ENCODE data around the gene AGFG2. TPM values are rescaled to one million over a fixed set of nuclear protein-coding genes. Genes with fewer than 3 reads are reported as not detected.

AGFG2 gene
- total and polyA plus RNA-seq, 2 of the 13 experiments (the other 11 are each of a cell fraction or from before 2014, with no cell fraction given): 125 to 132 TPM

- TF ChIP-seq ZNF33B (CRISPR knock-in tag; IDR thresholded peaks at IDR 0.05): 0 out of 2 replicates have a peak, but pooled peaks have one; percentile 56
- peak; percentile 75; the same call in 1 of the 2 replicates for TF ChIP-seq ZNF768 (CRISPR knock-in tag; IDR thresholded peaks at IDR 0.05)
- TF ChIP-seq, protein P1, sequence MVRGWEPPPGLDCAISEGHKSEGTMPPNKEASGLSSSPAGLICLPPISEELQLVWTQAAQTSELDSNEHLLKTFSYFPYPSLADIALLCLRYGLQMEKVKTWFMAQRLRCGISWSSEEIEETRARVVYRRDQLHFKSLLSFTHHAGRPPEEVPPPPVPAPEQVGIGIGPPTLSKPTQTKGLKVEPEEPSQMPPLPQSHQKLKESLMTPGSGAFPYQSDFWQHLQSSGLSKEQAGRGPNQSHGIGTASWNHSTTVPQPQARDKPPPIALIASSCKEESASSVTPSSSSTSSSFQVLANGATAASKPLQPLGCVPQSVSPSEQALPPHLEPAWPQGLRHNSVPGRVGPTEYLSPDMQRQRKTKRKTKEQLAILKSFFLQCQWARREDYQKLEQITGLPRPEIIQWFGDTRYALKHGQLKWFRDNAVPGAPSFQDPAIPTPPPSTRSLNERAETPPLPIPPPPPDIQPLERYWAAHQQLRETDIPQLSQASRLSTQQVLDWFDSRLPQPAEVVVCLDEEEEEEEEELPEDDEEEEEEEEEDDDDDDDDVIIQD (CRISPR knock-in tag; IDR thresholded peaks at IDR 0.05; ENCODE audit: low read depth): no peak
- TF ChIP-seq FOXC1 (CRISPR knock-in tag; IDR thresholded peaks at IDR 0.05; ENCODE audit: borderline replicate concordance): peak; percentile 74; the same call in 1 of the 2 replicates
- TF ChIP-seq ZNF580 (CRISPR knock-in tag; IDR thresholded peaks at IDR 0.05; ENCODE audit: borderline replicate concordance, low read depth): peak; percentile 76
- peak; percentile 82 for TF ChIP-seq ZNF776 (CRISPR knock-in tag; IDR thresholded peaks at IDR 0.05)
- TF ChIP-seq IRX3 (CRISPR knock-in tag; IDR thresholded peaks at IDR 0.05; ENCODE audit: borderline replicate concordance, low read depth): no peak
- TF ChIP-seq, protein P2, sequence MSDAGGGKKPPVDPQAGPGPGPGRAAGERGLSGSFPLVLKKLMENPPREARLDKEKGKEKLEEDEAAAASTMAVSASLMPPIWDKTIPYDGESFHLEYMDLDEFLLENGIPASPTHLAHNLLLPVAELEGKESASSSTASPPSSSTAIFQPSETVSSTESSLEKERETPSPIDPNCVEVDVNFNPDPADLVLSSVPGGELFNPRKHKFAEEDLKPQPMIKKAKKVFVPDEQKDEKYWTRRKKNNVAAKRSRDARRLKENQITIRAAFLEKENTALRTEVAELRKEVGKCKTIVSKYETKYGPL (CRISPR knock-in tag; IDR thresholded peaks at IDR 0.05): no peak
- no peak for TF ChIP-seq REL (CRISPR knock-in tag; conservative IDR thresholded peaks at IDR 0.05)
- TF ChIP-seq ZNF281 (CRISPR knock-in tag; IDR thresholded peaks at IDR 0.05; ENCODE audit: borderline replicate concordance): peak; percentile 100
- no peak for TF ChIP-seq RELA (CRISPR knock-in tag; IDR thresholded peaks at IDR 0.05)
- no peak; the same call in 1 of the 2 replicates for TF ChIP-seq SP1 (IDR thresholded peaks at IDR 0.05)
- no peak for TF ChIP-seq SP1 (CRISPR knock-in tag; IDR thresholded peaks at IDR 0.05)
- TF ChIP-seq, protein P3, sequence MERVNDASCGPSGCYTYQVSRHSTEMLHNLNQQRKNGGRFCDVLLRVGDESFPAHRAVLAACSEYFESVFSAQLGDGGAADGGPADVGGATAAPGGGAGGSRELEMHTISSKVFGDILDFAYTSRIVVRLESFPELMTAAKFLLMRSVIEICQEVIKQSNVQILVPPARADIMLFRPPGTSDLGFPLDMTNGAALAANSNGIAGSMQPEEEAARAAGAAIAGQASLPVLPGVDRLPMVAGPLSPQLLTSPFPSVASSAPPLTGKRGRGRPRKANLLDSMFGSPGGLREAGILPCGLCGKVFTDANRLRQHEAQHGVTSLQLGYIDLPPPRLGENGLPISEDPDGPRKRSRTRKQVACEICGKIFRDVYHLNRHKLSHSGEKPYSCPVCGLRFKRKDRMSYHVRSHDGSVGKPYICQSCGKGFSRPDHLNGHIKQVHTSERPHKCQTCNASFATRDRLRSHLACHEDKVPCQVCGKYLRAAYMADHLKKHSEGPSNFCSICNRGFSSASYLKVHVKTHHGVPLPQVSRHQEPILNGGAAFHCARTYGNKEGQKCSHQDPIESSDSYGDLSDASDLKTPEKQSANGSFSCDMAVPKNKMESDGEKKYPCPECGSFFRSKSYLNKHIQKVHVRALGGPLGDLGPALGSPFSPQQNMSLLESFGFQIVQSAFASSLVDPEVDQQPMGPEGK (CRISPR knock-in tag; IDR thresholded peaks at IDR 0.05): peak; percentile 63
- TF ChIP-seq, protein P4, sequence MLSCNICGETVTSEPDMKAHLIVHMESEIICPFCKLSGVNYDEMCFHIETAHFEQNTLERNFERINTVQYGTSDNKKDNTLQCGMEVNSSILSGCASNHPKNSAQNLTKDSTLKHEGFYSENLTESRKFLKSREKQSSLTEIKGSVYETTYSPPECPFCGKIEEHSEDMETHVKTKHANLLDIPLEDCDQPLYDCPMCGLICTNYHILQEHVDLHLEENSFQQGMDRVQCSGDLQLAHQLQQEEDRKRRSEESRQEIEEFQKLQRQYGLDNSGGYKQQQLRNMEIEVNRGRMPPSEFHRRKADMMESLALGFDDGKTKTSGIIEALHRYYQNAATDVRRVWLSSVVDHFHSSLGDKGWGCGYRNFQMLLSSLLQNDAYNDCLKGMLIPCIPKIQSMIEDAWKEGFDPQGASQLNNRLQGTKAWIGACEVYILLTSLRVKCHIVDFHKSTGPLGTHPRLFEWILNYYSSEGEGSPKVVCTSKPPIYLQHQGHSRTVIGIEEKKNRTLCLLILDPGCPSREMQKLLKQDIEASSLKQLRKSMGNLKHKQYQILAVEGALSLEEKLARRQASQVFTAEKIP (CRISPR knock-in tag; IDR thresholded peaks at IDR 0.05; ENCODE audit: borderline replicate concordance): no peak
- TF ChIP-seq REPIN1 (CRISPR knock-in tag; IDR thresholded peaks at IDR 0.05; ENCODE audit: borderline replicate concordance, low read depth): no peak; the same call in 1 of the 2 replicates
- TF ChIP-seq RNF2 (conservative IDR thresholded peaks at IDR 0.05; ENCODE audit: low read depth): no peak
- peak; percentile 83 for TF ChIP-seq ZNF543 (CRISPR knock-in tag; IDR thresholded peaks at IDR 0.05)
- TF ChIP-seq U2AF2 (IDR thresholded peaks at IDR 0.05; ENCODE audit: low read depth, low read length): no peak
- no peak; the same call in 1 of the 2 replicates for TF ChIP-seq ARHGAP35 (CRISPR knock-in tag; IDR thresholded peaks at IDR 0.05; ENCODE audit: borderline replicate concordance)
These were observed 46.7 kb downstream of the AGFG2 start, which contains the start of gene LRCH4 (continued) for GRCh38 chr7:100585511-100586265.
